DOHH2 (cell line): Measurements from ENCODE around the gene NINJ1.

Experiments used
- EZH2phosphoT487 ChIP-seq: fragments of 200-600 bp; sonication (generic); IDR thresholded peaks from 2 replicates; pipeline ENCODE4 v1.6.1; 2017; ENCODE audit warnings: borderline replicate concordance, mild to moderate bottlenecking, antibody characterized with exemption, low read length, moderate library complexity, mixed read lengths
- TF ChIP-seq, protein P1 (sequence below): fragments of 200-600 bp; sonication (generic); IDR thresholded peaks from one replicate; pipeline ENCODE4 v1.5.1; 2014; ENCODE audit warnings: antibody characterized with exemption, mild to moderate bottlenecking, low read depth, low read length; ENCODE audit not compliant: poor library complexity, severe bottlenecking

GRCh38 chr9:93180938-93181337 is 46.9 kb upstream of the NINJ1 start:
- TF ChIP-seq EZH2phosphoT487, result no peak
- TF ChIP-seq, protein P1, sequence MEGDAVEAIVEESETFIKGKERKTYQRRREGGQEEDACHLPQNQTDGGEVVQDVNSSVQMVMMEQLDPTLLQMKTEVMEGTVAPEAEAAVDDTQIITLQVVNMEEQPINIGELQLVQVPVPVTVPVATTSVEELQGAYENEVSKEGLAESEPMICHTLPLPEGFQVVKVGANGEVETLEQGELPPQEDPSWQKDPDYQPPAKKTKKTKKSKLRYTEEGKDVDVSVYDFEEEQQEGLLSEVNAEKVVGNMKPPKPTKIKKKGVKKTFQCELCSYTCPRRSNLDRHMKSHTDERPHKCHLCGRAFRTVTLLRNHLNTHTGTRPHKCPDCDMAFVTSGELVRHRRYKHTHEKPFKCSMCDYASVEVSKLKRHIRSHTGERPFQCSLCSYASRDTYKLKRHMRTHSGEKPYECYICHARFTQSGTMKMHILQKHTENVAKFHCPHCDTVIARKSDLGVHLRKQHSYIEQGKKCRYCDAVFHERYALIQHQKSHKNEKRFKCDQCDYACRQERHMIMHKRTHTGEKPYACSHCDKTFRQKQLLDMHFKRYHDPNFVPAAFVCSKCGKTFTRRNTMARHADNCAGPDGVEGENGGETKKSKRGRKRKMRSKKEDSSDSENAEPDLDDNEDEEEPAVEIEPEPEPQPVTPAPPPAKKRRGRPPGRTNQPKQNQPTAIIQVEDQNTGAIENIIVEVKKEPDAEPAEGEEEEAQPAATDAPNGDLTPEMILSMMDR, result no peak
